ENCODE results near the gene MB. TPM values are rescaled to one million over a fixed set of nuclear protein-coding genes. Genes with fewer than 3 reads are reported as not detected.
A peak's percentile ranks its signal among the peaks of the same experiment; 100 is the strongest.

The MB gene
- total RNA-seq, 1 experiment from 2014 or later: 17.3 TPM

DNA sequence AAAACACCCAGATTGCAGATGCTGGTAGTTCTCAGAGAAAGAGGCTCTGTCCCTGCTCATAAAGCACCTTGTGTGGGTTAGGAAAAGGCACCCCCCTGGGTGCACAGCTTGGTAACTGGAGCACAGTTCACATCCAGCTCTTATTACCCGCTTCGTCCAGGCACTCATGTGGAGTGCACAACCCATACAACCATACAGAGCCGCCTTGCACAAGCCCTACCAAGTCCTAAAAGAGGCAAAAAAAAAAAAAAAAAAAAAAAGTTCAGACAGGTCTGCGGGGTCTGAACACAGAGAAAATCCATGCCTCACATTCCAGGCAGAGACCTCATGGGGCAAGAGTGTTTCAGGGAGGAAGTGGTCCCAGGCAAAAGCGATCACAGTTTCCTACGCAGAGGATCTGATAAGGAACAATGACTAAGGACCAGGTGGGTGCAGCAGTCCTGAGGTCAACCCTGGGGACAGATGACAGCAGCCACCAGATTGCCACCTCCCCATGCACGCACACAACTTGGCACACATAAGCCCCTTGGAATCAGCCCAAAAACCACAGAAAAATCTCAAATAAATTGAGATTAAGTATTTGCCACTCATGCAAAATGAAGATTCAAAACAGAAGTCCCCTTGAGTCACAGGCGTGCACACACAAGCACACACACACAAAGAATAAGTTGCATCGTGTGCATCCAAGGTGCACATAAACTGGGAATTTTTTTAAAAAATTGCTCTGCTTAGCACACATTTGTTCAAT is 12.3 kb downstream of the MB start:
- Histone ChIP-seq H3K4me1 (ENCODE audit: control insufficient read depth, insufficient read depth, low read length) (peaks cover 48% of the 10 kb centered on the region), H3K27ac (ENCODE audit: low read length) (peak overlapping the region; percentile 96), H3K27me3 (ENCODE audit: control insufficient read depth, insufficient read depth, low read length) (no peaks in the 10 kb centered on the region), H3K9me3 (ENCODE audit: control insufficient read depth, insufficient read depth, low read depth, low read length) (no peaks in the 10 kb centered on the region), H3K36me3 (ENCODE audit: control insufficient read depth, insufficient read depth, low read length) (no peaks in the 10 kb centered on the region), H3K4me3 (ENCODE audit: low read depth in 2 of 2, low read length in 2 of 2) (no peak overlapping the region)
- no peak for TF ChIP-seq SIN3A (IDR thresholded peaks at IDR 0.05; ENCODE audit: borderline replicate concordance, insufficient read depth, low read depth, low read length)
- TF ChIP-seq, protein P1, sequence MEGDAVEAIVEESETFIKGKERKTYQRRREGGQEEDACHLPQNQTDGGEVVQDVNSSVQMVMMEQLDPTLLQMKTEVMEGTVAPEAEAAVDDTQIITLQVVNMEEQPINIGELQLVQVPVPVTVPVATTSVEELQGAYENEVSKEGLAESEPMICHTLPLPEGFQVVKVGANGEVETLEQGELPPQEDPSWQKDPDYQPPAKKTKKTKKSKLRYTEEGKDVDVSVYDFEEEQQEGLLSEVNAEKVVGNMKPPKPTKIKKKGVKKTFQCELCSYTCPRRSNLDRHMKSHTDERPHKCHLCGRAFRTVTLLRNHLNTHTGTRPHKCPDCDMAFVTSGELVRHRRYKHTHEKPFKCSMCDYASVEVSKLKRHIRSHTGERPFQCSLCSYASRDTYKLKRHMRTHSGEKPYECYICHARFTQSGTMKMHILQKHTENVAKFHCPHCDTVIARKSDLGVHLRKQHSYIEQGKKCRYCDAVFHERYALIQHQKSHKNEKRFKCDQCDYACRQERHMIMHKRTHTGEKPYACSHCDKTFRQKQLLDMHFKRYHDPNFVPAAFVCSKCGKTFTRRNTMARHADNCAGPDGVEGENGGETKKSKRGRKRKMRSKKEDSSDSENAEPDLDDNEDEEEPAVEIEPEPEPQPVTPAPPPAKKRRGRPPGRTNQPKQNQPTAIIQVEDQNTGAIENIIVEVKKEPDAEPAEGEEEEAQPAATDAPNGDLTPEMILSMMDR (IDR thresholded peaks at IDR 0.05): no peak
- TF ChIP-seq, protein P2, sequence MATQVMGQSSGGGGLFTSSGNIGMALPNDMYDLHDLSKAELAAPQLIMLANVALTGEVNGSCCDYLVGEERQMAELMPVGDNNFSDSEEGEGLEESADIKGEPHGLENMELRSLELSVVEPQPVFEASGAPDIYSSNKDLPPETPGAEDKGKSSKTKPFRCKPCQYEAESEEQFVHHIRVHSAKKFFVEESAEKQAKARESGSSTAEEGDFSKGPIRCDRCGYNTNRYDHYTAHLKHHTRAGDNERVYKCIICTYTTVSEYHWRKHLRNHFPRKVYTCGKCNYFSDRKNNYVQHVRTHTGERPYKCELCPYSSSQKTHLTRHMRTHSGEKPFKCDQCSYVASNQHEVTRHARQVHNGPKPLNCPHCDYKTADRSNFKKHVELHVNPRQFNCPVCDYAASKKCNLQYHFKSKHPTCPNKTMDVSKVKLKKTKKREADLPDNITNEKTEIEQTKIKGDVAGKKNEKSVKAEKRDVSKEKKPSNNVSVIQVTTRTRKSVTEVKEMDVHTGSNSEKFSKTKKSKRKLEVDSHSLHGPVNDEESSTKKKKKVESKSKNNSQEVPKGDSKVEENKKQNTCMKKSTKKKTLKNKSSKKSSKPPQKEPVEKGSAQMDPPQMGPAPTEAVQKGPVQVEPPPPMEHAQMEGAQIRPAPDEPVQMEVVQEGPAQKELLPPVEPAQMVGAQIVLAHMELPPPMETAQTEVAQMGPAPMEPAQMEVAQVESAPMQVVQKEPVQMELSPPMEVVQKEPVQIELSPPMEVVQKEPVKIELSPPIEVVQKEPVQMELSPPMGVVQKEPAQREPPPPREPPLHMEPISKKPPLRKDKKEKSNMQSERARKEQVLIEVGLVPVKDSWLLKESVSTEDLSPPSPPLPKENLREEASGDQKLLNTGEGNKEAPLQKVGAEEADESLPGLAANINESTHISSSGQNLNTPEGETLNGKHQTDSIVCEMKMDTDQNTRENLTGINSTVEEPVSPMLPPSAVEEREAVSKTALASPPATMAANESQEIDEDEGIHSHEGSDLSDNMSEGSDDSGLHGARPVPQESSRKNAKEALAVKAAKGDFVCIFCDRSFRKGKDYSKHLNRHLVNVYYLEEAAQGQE (IDR thresholded peaks at IDR 0.05; ENCODE audit: insufficient read depth in 1 of 2, low read depth in 2 of 2, low read length in 1 of 2): no peak
- TF ChIP-seq TCF7L2 (IDR thresholded peaks at IDR 0.05; ENCODE audit: low read depth, low read length): no peak
- peak; percentile 71; the same call in 1 of the 2 replicates for TF ChIP-seq POLR2AphosphoS5 (IDR thresholded peaks at IDR 0.05; ENCODE audit: low read depth, low read length)
- no peak for DNase-seq (ENCODE audit: low read depth, low spot score)
- ChIA-PET POLR2A (interaction anchor here (0.6 kb wide), 1 partner anchor 107 kb away, joined by 3 read pairs; no protein-coding TSS in a partner anchor), CTCF (interaction anchor here (0.6 to 0.7 kb wide), 2 partner anchors 8 to 117 kb away, joined by 3 read pairs; no protein-coding TSS in a partner anchor)
- in situ Hi-C loops (cut with HindIII; ENCODE audit: low pct_unique_long_range_greater_than_20kb, low sequenced_read_pairs) (no loop called here), intact Hi-C loops (cut with micrococcal nuclease; ENCODE audit: unreplicated experiment) (no loop called here)
- peak; percentile 93 for ATAC-seq
- no TSS peak for BruUV-seq (replicated peaks)

DNA sequence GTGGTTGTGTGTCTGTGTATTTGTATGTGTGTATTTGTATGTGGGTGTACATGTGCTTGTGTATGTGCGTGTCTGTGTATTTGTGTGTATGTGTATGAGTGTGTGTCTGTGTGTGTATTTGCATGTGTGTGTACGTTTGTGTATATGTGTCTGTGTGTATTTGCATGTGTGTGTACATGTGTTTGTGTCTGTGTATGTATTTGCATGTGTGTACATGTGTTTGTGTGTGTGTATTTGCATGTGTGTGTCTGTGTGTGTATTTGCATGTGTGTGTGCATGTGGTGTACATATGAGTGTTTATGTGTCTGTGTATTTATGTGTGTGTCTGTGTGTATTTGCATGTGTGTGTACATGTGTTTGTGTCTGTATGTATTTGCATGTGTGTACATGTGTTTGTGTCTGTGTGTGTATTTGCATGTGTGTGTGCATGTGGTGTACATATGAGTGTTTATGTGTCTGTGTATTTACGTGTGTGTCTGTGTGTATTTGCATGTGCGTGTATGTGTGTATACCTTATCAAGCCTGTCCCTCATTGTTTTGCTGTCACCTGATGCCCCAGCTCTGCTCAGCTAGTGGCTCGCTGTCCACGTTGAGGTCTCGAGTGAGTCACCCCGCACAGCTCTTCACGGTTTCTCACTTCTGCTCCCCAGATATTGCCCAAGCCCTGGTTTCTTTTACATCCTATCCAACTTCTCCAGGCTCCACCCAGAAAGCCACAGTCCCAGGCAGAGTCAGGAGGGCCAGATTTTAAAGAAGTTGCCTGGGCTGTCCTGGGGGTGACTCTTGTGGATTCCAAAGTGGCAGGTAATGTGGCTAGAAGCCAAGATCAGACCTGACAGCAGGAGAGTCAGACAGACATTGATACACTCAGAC is 15.2 kb downstream of the MB start:
- POLR2A ChIA-PET: no interaction called here
- no peak for DNase-seq (ENCODE audit: low read depth, low spot score)
- no peak for ATAC-seq

More for the DNA sequence above, 15.2 kb downstream of the MB start:
- BruUV-seq (replicated peaks): no TSS peak
- H3K27me3 ChIP-seq (ENCODE audit: control insufficient read depth, insufficient read depth, low read length): no peaks in the 10 kb centered on the region
- H3K36me3 ChIP-seq (ENCODE audit: control insufficient read depth, insufficient read depth, low read length): no peaks in the 10 kb centered on the region
- in situ Hi-C loops (cut with HindIII; ENCODE audit: low pct_unique_long_range_greater_than_20kb, low sequenced_read_pairs) (no loop called here), intact Hi-C loops (cut with micrococcal nuclease; ENCODE audit: unreplicated experiment) (no loop called here)
- TF ChIP-seq, protein P2 (IDR thresholded peaks at IDR 0.05; ENCODE audit: insufficient read depth in 1 of 2, low read depth in 2 of 2, low read length in 1 of 2): no peak
- no peak for TF ChIP-seq POLR2AphosphoS5 (IDR thresholded peaks at IDR 0.05; ENCODE audit: low read depth, low read length)
- TF ChIP-seq, protein P1 (IDR thresholded peaks at IDR 0.05): no peak
- TF ChIP-seq TCF7L2 (IDR thresholded peaks at IDR 0.05; ENCODE audit: low read depth, low read length): no peak
- TF ChIP-seq SIN3A (IDR thresholded peaks at IDR 0.05; ENCODE audit: borderline replicate concordance, insufficient read depth, low read depth, low read length): no peak
- no peak overlapping the region for H3K4me3 ChIP-seq (ENCODE audit: low read depth in 2 of 2, low read length in 2 of 2)
- H3K4me1 ChIP-seq (ENCODE audit: control insufficient read depth, insufficient read depth, low read length): peaks cover 51% of the 10 kb centered on the region
- H3K27ac ChIP-seq (ENCODE audit: low read length): peak overlapping the region; percentile 96
- CTCF ChIA-PET: no interaction called here
- H3K9me3 ChIP-seq (ENCODE audit: control insufficient read depth, insufficient read depth, low read depth, low read length): no peaks in the 10 kb centered on the region
